Stimulated activated naive CD4-positive, alpha-beta T cell treated with Interleukin-2 at 50 U/mL for 16 hours (primary cell): ENCODE data around the gene AMIGO2.

Source experiments
- DNase-seq: peaks from one replicate; lab custom pipeline; 2025; lab: John Stamatoyannopoulos, UW

AMIGO2 gene

GRCh38 chr12:47033081-47033480, 46.7 kb downstream of the AMIGO2 start:
- DNase-seq, result no peak

GRCh38 chr12:47032644-47033043, 47.1 kb downstream of the AMIGO2 start:
- DNase-seq, result no peak

GRCh38 chr12:47029903-47030302, 49.9 kb downstream of the AMIGO2 start:
- DNase-seq, result no peak

GRCh38 chr12:47028981-47029708, 50.6 kb downstream of the AMIGO2 start:
- DNase-seq, result no peak

- no peak for DNase-seq
Observed at GRCh38 chr12:47028186-47028585, 51.6 kb downstream of the AMIGO2 start.
